ENCODE measurements around the gene USP53.

Gene USP53

GRCh38 chr4:119317990-119318389, 105.5 kb downstream of the USP53 start:
- DNase-seq = no peak
- Histone ChIP-seq H3K9ac (ENCODE audit: low read length) (no peak overlapping the region), H3K4me1 (ENCODE audit: low read length) (no peaks in the 10 kb centered on the region), H3K27me3 (replicated peaks; ENCODE audit: insufficient read depth, low read length) (no peaks in the 10 kb centered on the region), H3F3A (ENCODE audit: insufficient read depth, low read length) (no peaks in the 10 kb centered on the region), H3K9me2 (replicated peaks; ENCODE audit: insufficient read depth, low read length) (no peaks in the 10 kb centered on the region), H3K4me2 (ENCODE audit: low read depth, low read length) (no peak overlapping the region), H3K9me3 (replicated peaks; ENCODE audit: insufficient read depth, low read length) (no peaks in the 10 kb centered on the region), H3K79me2 (ENCODE audit: low read length) (no peaks in the 10 kb centered on the region), H2AFZ (ENCODE audit: low read length) (no peak overlapping the region), H4K20me1 (ENCODE audit: insufficient read depth, low read length) (no peaks in the 10 kb centered on the region), H3K27ac (ENCODE audit: low read length) (no peak overlapping the region), H3K4me3 (ENCODE audit: low read length) (no peak overlapping the region), H3K36me3 (replicated peaks; ENCODE audit: insufficient read depth, low read length) (no peaks in the 10 kb centered on the region)
- TF ChIP-seq, protein P1, sequence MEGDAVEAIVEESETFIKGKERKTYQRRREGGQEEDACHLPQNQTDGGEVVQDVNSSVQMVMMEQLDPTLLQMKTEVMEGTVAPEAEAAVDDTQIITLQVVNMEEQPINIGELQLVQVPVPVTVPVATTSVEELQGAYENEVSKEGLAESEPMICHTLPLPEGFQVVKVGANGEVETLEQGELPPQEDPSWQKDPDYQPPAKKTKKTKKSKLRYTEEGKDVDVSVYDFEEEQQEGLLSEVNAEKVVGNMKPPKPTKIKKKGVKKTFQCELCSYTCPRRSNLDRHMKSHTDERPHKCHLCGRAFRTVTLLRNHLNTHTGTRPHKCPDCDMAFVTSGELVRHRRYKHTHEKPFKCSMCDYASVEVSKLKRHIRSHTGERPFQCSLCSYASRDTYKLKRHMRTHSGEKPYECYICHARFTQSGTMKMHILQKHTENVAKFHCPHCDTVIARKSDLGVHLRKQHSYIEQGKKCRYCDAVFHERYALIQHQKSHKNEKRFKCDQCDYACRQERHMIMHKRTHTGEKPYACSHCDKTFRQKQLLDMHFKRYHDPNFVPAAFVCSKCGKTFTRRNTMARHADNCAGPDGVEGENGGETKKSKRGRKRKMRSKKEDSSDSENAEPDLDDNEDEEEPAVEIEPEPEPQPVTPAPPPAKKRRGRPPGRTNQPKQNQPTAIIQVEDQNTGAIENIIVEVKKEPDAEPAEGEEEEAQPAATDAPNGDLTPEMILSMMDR (IDR thresholded peaks at IDR 0.05; ENCODE audit: low read length) = no peak
- TF ChIP-seq EZH2phosphoT487 (IDR thresholded peaks at IDR 0.05; ENCODE audit: low read length) = no peak
- no peak for TF ChIP-seq EZH2 (optimal IDR thresholded peaks at IDR 0.05; ENCODE audit: low read depth, low read length)

DNA sequence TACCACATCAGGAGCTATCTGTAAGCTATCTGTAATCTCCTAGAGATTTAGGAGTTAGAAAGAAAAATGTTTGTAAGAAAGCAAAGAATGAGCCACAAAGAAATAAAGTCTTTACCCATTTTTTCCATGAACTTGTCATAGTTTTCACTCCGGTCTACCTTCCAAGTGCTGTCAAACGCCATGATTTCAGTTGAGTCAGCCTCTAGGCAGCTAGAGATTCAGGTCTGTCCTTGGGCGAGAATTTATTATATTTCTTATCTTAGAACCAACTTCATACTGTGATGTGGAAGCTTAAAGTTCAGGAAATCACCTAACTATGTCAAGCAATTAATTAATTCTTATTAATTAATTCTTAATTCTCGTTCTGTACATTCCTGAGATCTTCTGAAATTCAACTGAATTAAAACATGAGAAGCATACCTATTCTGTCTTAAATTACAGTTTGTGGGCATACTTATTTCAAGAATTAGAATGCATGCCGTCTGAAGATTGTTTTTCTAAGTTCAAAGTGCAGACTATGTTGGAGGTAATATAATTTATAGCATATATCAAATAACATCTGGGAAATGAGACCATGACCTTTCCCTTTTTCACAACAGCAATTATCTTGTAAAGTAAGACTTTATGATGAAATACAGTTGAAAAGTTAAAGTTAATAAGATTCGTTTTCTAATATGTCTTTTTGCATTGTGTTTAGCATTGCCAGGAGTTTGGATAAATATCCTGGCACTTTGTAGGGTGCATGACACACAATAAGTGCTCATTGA, 109.6 kb downstream of the USP53 start, which contains the start of gene FABP2:
Gene FABP2, minus strand, starts transcription at position 218 of the 767 bp plus-strand sequence. Its CDS starts 36 bp downstream, at position 182.
- Histone ChIP-seq H4K20me1 (ENCODE audit: insufficient read depth, low read length) (no peaks in the 10 kb centered on the region), H3K9ac (ENCODE audit: low read length) (no peak within 1 kb of the TSS), H3K4me2 (ENCODE audit: low read depth, low read length) (no peak within 1 kb of the TSS), H3K4me1 (ENCODE audit: low read length) (no peaks in the 10 kb centered on the region), H3K4me3 (ENCODE audit: low read length) (no peak within 1 kb of the TSS), H3K36me3 (replicated peaks; ENCODE audit: insufficient read depth, low read length) (no peaks in the 10 kb centered on the region), H3K9me2 (replicated peaks; ENCODE audit: insufficient read depth, low read length) (no peaks in the 10 kb centered on the region), H3K9me3 (replicated peaks; ENCODE audit: insufficient read depth, low read length) (no peaks in the 10 kb centered on the region), H3K27me3 (replicated peaks; ENCODE audit: insufficient read depth, low read length) (no peaks in the 10 kb centered on the region), H3F3A (ENCODE audit: insufficient read depth, low read length) (no peaks in the 10 kb centered on the region), H3K27ac (ENCODE audit: low read length) (no peak within 1 kb of the TSS), H3K79me2 (ENCODE audit: low read length) (no peaks in the 10 kb centered on the region), H2AFZ (ENCODE audit: low read length) (no peak within 1 kb of the TSS)
- DNase-seq = no peak
- TF ChIP-seq, protein P1 (IDR thresholded peaks at IDR 0.05; ENCODE audit: low read length) = no peak
- TF ChIP-seq EZH2phosphoT487 (IDR thresholded peaks at IDR 0.05; ENCODE audit: low read length) (no peak), EZH2 (optimal IDR thresholded peaks at IDR 0.05; ENCODE audit: low read depth, low read length) (no peak)

- no peaks in the 10 kb centered on the region for H3F3A ChIP-seq (ENCODE audit: insufficient read depth, low read length)
- TF ChIP-seq, protein P1 (IDR thresholded peaks at IDR 0.05; ENCODE audit: low read length) = no peak
- TF ChIP-seq EZH2 (optimal IDR thresholded peaks at IDR 0.05; ENCODE audit: low read depth, low read length) (no peak), EZH2phosphoT487 (IDR thresholded peaks at IDR 0.05; ENCODE audit: low read length) (no peak)
- H3K79me2 ChIP-seq (ENCODE audit: low read length) = no peaks in the 10 kb centered on the region
These were observed 116.2 kb downstream of the USP53 start for GRCh38 chr4:119328695-119329094.

More at GRCh38 chr4:119328695-119329094, 116.2 kb downstream of the USP53 start:
- H3K9me3 ChIP-seq (replicated peaks; ENCODE audit: insufficient read depth, low read length) = no peaks in the 10 kb centered on the region
- no peaks in the 10 kb centered on the region for H3K9me2 ChIP-seq (replicated peaks; ENCODE audit: insufficient read depth, low read length)
- H3K4me1 ChIP-seq (ENCODE audit: low read length) = no peaks in the 10 kb centered on the region
- no peak overlapping the region for H3K27ac ChIP-seq (ENCODE audit: low read length)
- H4K20me1 ChIP-seq (ENCODE audit: insufficient read depth, low read length) = no peaks in the 10 kb centered on the region
- no peak overlapping the region for H3K4me3 ChIP-seq (ENCODE audit: low read length)
- H3K27me3 ChIP-seq (replicated peaks; ENCODE audit: insufficient read depth, low read length) = no peaks in the 10 kb centered on the region
- H3K4me2 ChIP-seq (ENCODE audit: low read depth, low read length) = no peak overlapping the region
- no peaks in the 10 kb centered on the region for H3K36me3 ChIP-seq (replicated peaks; ENCODE audit: insufficient read depth, low read length)
- H2AFZ ChIP-seq (ENCODE audit: low read length) = no peak overlapping the region
- no peak for DNase-seq
- no peak overlapping the region for H3K9ac ChIP-seq (ENCODE audit: low read length)

All from MM.1S (cell line).